GM12873 (cell line): ENCODE results near the gene RNU6-9.

ENCODE experiments used
- CTCF ChIP-seq: IDR thresholded peaks from 2 replicates; pipeline ENCODE4 v1.5.1; 2012; ENCODE audit warnings: low read depth, mild to moderate bottlenecking, moderate library complexity, low read length, control low read depth; ENCODE audit not compliant: insufficient read depth; ENCODE audit errors: missing control alignments

The RNU6-9 gene

GRCh38 chr19:887072-887471 lies 6.2 kb upstream of the RNU6-9 start:
- no peak for TF ChIP-seq CTCF

GRCh38 chr19:887599-887998 lies 5.7 kb upstream of the RNU6-9 start:
- TF ChIP-seq CTCF, result no peak

- no peak for TF ChIP-seq CTCF
Observed at GRCh38 chr19:888581-889385, 4.5 kb upstream of the RNU6-9 start.

- TF ChIP-seq CTCF, result no peak
Observed at GRCh38 chr19:889662-890295, 3.5 kb upstream of the RNU6-9 start.

GRCh38 chr19:890831-891230 lies 2.5 kb upstream of the RNU6-9 start:
- no peak for TF ChIP-seq CTCF

- TF ChIP-seq CTCF, result no peak
Observed at GRCh38 chr19:892243-892893, 916 bp upstream of the RNU6-9 start.

GRCh38 chr19:896434-896833 lies 3.1 kb downstream of the RNU6-9 start:
- no peak for TF ChIP-seq CTCF
